GM23248 (cell line): ENCODE results near the gene SNTG2. TPM values are rescaled to one million over a fixed set of nuclear protein-coding genes. Genes with fewer than 3 reads are reported as not detected.

Experiments used
- DNase-seq: peaks from one replicate; pipeline ENCODE4 v3.0.0-alpha.2; 2015
- H2AFZ ChIP-seq: fragments of 200-600 bp; sonication (generic); 2 replicates; pipeline ENCODE4 v1.6.1; 2016; ENCODE audit warnings: antibody characterized with exemption
- H3F3A ChIP-seq: fragments of 200-600 bp; sonication (generic); 2 replicates; pipeline ENCODE4 v1.6.1; 2016; ENCODE audit warnings: mild to moderate bottlenecking, antibody characterized with exemption, mixed run types; ENCODE audit not compliant: insufficient read depth
- H3K27ac ChIP-seq: fragments of 200-600 bp; sonication (generic); 2 replicates; pipeline ENCODE4 v1.5.1; 2016; ENCODE audit warnings: mild to moderate bottlenecking
- H3K27me3 ChIP-seq: fragments of 200-600 bp; sonication (generic); replicated peaks from 2 replicates; pipeline ENCODE4 v1.6.1; 2016; ENCODE audit warnings: mild to moderate bottlenecking; ENCODE audit not compliant: insufficient read depth
- H3K36me3 ChIP-seq: fragments of 200-600 bp; sonication (generic); 2 replicates; pipeline ENCODE4 v1.6.1; 2016; ENCODE audit warnings: low read depth, mild to moderate bottlenecking
- H3K4me1 ChIP-seq: fragments of 200-600 bp; sonication (generic); 2 replicates; pipeline ENCODE4 v1.6.1; 2016; ENCODE audit warnings: mild to moderate bottlenecking; ENCODE audit not compliant: insufficient read depth
- H3K4me2 ChIP-seq: fragments of 200-600 bp; sonication (generic); one replicate; pipeline ENCODE4 v1.6.1; 2016; ENCODE audit warnings: mild to moderate bottlenecking; ENCODE audit not compliant: unreplicated experiment
- H3K4me3 ChIP-seq: fragments of 200-600 bp; sonication (generic); 2 replicates; pipeline ENCODE4 v1.5.1; 2016; ENCODE audit warnings: mild to moderate bottlenecking
- H3K79me2 ChIP-seq: fragments of 200-600 bp; sonication (generic); 2 replicates; pipeline ENCODE4 v1.6.1; 2016; ENCODE audit warnings: mild to moderate bottlenecking; ENCODE audit not compliant: insufficient read depth
- H3K9ac ChIP-seq: fragments of 200-600 bp; sonication (generic); 2 replicates; pipeline ENCODE4 v1.6.1; 2016; ENCODE audit warnings: mild to moderate bottlenecking
- H3K9me2 ChIP-seq: fragments of 200-600 bp; sonication (generic); 2 replicates; pipeline ENCODE4 v1.6.1; 2016; ENCODE audit warnings: mixed run types, mild to moderate bottlenecking, moderate library complexity; ENCODE audit not compliant: insufficient read depth
- H3K9me3 ChIP-seq: fragments of 200-600 bp; sonication (generic); one replicate; pipeline ENCODE4 v1.6.1; 2017; ENCODE audit warnings: low read depth
- H4K20me1 ChIP-seq: fragments of 200-600 bp; sonication (generic); 2 replicates; pipeline ENCODE4 v1.6.0; 2016; ENCODE audit not compliant: insufficient read depth
- EZH2 ChIP-seq: fragments of 200-600 bp; sonication (generic); IDR thresholded peaks from 2 replicates; pipeline ENCODE4 v1.6.1; 2018; ENCODE audit warnings: antibody characterized with exemption, mild to moderate bottlenecking; ENCODE audit not compliant: insufficient read depth, poor library complexity, severe bottlenecking
- EZH2phosphoT487 ChIP-seq: fragments of 200-600 bp; sonication (generic); IDR thresholded peaks from 2 replicates; pipeline ENCODE4 v1.6.1; 2018; ENCODE audit warnings: antibody characterized with exemption, moderate library complexity, mild to moderate bottlenecking, low read depth; ENCODE audit not compliant: insufficient read depth
- WGBS, 2 experiments: methylation state at CpG; one replicate each; pipeline ENCODE4 v1.1.6; 2015 to 2017; ENCODE audit warnings: low lambda C conversion rate in 2 of 2, low coverage in 1 of 2; ENCODE audit errors: missing lambda C conversion rate in 2 of 2; 5-methylcytosine and 5-hydroxymethylcytosine counted together
- in situ Hi-C: fragments of 300-500 bp; cut with MboI; formaldehyde crosslinking; loops from 2 replicates; pipeline ENCODE4 v1.15.0; 2020
- polyA plus RNA-seq: library from polyadenylated mRNA; unstranded; fragments of >200 nt; fragmentation: Nextera tagmentation; extraction: Ambion mirVana; gene quantifications from 2 replicates; pipeline ENCODE4 v1.2.1, GENCODE V29; 2016
- total RNA-seq: library from RNA; depleted of rRNA; stranded (reverse); fragments of >200 nt; shearing (Covaris generic); gene quantifications from 2 replicates; pipeline ENCODE4 v1.2.3, GENCODE V29; 2014

Gene SNTG2
- total and polyA plus RNA-seq, 2 experiments from 2014 or later, result not detected

GRCh38 chr2:1253629-1254028 is 303.0 kb downstream of the SNTG2 start:
- no peak overlapping the region for H3K9ac ChIP-seq
- no peaks in the 10 kb centered on the region for H3K9me3 ChIP-seq
- no peaks in the 10 kb centered on the region for H3K36me3 ChIP-seq
- no peak overlapping the region for H3K4me3 ChIP-seq
- H4K20me1 ChIP-seq, result no peaks in the 10 kb centered on the region
- H2AFZ ChIP-seq, result no peak overlapping the region
- DNase-seq, result no peak
- TF ChIP-seq EZH2phosphoT487 (no peak), EZH2 (no peak)
- in situ Hi-C loops, result no loop called here
- H3K9me2 ChIP-seq, result no peaks in the 10 kb centered on the region
- H3F3A ChIP-seq, result no peaks in the 10 kb centered on the region
- H3K4me2 ChIP-seq, result no peak overlapping the region
- H3K4me1 ChIP-seq, result no peaks in the 10 kb centered on the region
- no peaks in the 10 kb centered on the region for H3K27me3 ChIP-seq
- H3K79me2 ChIP-seq, result no peaks in the 10 kb centered on the region
- H3K27ac ChIP-seq, result no peak overlapping the region
- 12 to 14% methylated on average over 4 of the region's 4 CpGs for WGBS, 2 experiments

- in situ Hi-C loops, result no loop called here
- H3F3A ChIP-seq, result no peaks in the 10 kb centered on the region
- H3K9me3 ChIP-seq, result no peaks in the 10 kb centered on the region
- no peaks in the 10 kb centered on the region for H3K27me3 ChIP-seq
- TF ChIP-seq EZH2 (no peak), EZH2phosphoT487 (no peak)
- no peaks in the 10 kb centered on the region for H4K20me1 ChIP-seq
- 28 to 32% methylated on average over 18 of the region's 18 CpGs for WGBS, 2 experiments
- no peak overlapping the region for H3K4me3 ChIP-seq
- no peak overlapping the region for H3K4me2 ChIP-seq
- no peak overlapping the region for H3K9ac ChIP-seq
- H3K9me2 ChIP-seq, result no peaks in the 10 kb centered on the region
- H3K27ac ChIP-seq, result no peak overlapping the region
- no peak for DNase-seq
- no peaks in the 10 kb centered on the region for H3K4me1 ChIP-seq
- no peaks in the 10 kb centered on the region for H3K79me2 ChIP-seq
- H3K36me3 ChIP-seq, result no peaks in the 10 kb centered on the region
- H2AFZ ChIP-seq, result no peak overlapping the region
These were observed 304.2 kb downstream of the SNTG2 start for GRCh38 chr2:1254662-1255343.

- in situ Hi-C loops, result no loop called here
These were observed 306.1 kb downstream of the SNTG2 start for GRCh38 chr2:1256632-1257324.

GRCh38 chr2:1257334-1257733 is 306.7 kb downstream of the SNTG2 start:
- in situ Hi-C loops, result no loop called here
- no peaks in the 10 kb centered on the region for H3K79me2 ChIP-seq
- H3K4me1 ChIP-seq, result no peaks in the 10 kb centered on the region
- no peak overlapping the region for H2AFZ ChIP-seq
- 37 to 40% methylated on average over 11 of the region's 11 CpGs for WGBS, 2 experiments
- no peak overlapping the region for H3K4me2 ChIP-seq
- no peaks in the 10 kb centered on the region for H3K27me3 ChIP-seq
- no peak for DNase-seq
- H3K9me2 ChIP-seq, result no peaks in the 10 kb centered on the region
- H3K9me3 ChIP-seq, result no peaks in the 10 kb centered on the region
- no peaks in the 10 kb centered on the region for H3K36me3 ChIP-seq
- H3K27ac ChIP-seq, result no peak overlapping the region
- TF ChIP-seq EZH2 (no peak), EZH2phosphoT487 (no peak)
- no peak overlapping the region for H3K9ac ChIP-seq
- H3F3A ChIP-seq, result no peaks in the 10 kb centered on the region
- no peak overlapping the region for H3K4me3 ChIP-seq
- H4K20me1 ChIP-seq, result no peaks in the 10 kb centered on the region

More at GRCh38 chr2:1256632-1257324, 306.1 kb downstream of the SNTG2 start:
- H3K27me3 ChIP-seq, result no peaks in the 10 kb centered on the region
- 27 to 31% methylated on average over 10 of the region's 10 CpGs for WGBS, 2 experiments
- no peak overlapping the region for H2AFZ ChIP-seq
- H3K4me2 ChIP-seq, result no peak overlapping the region
- no peak overlapping the region for H3K27ac ChIP-seq
- H4K20me1 ChIP-seq, result no peaks in the 10 kb centered on the region
- TF ChIP-seq EZH2 (no peak), EZH2phosphoT487 (no peak)
- H3K4me1 ChIP-seq, result no peaks in the 10 kb centered on the region
- no peaks in the 10 kb centered on the region for H3K36me3 ChIP-seq
- H3F3A ChIP-seq, result no peaks in the 10 kb centered on the region
- H3K9me2 ChIP-seq, result no peaks in the 10 kb centered on the region
- H3K79me2 ChIP-seq, result no peaks in the 10 kb centered on the region
- H3K9me3 ChIP-seq, result no peaks in the 10 kb centered on the region
- no peak overlapping the region for H3K4me3 ChIP-seq
- no peak for DNase-seq
- no peak overlapping the region for H3K9ac ChIP-seq
